Right ventricle myocardium superior (tissue), 1 donor: ENCODE data around the gene RNU6-9. TPM values are rescaled to one million over a fixed set of nuclear protein-coding genes. Genes with fewer than 3 reads are reported as not detected.

ENCODE experiments used
- ATAC-seq: fragments of 200-7000 bp; cut with Tn5 transposase; one replicate; pipeline ENCODE4 v1.9.1; 2020; ENCODE audit warnings: mild to moderate bottlenecking; ENCODE audit not compliant: poor library complexity
- DNase-seq: peaks from one replicate; pipeline ENCODE4 v3.0.0-alpha.2; 2020
- intact Hi-C: fragments of 100-400 bp; cut with DNase I; formaldehyde crosslinking; loops from one replicate; pipeline ENCODE4 v1.11.2; 2022
- total RNA-seq: library from RNA; stranded (reverse); fragmentation: NEBNext Ultra II Directional; extraction: Animal tissue kit (Norgen Biotek cat#: 25700); gene quantifications from one replicate; pipeline ENCODE4 v1.2.1, GENCODE V29; 2021
- donor health status: DM: no; HTN: yes; CAD: no; lungs with severe emphysema.

Gene RNU6-9
- total RNA-seq, 1 donor from 2014 or later = not detected

DNA sequence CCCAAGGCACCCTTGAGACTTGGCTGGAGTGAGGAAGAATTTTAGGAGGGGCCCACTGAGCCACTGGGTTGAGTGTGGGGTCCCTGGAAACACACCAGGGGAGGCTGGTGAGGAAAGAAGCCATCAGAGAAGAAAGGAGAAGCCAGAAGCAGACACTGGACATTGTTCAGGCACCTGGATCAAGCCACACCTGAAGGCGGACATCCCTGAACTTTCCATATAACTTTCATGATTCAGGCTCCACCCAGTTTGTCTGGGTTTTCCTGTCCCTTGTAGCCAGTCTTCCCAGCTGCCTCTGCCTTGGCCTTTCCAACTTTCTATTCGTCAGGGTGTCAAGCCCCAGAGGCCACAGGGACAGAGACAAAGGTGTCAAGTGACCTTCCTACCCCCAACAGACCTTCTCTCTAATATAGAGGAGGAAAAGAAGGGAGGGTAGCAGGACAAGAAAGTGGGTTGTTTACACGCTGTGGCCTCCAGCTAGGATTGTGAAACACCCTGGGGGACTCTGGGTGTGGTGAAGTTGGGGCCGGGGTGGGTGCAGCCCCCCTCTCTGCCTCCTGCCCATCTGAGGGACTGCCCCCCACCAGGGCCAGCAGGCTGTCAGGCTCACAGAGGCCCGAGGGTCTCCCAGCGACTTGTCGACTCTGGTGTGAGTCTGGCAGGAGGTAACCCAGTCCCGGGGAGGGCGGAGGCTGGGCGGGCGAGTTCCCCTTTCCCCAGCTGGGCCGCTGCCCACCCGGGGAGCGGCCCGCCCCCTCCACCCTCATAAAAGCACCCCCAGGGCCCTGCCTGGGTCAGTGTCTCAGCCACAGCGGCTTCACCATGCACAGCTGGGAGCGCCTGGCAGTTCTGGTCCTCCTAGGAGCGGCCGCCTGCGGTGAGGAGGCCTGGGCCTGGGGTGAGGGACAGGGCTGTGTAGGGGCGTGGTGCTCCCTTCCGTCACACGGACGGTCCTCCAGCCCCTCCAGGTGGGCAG lies 34.1 kb upstream of the RNU6-9 start, which contains the start of gene CFD:
Gene CFD (plus strand): TSS at position 797 of the 976 bp plus-strand sequence. CDS start 26 bp downstream, at position 823.
- ATAC-seq = peak; percentile 73
- intact Hi-C loops = loop anchor here (5.0 kb wide), 1 partner anchor 63 kb away; no protein-coding TSS in a partner anchor

GRCh38 chr19:861141-861755 lies 32.0 kb upstream of the RNU6-9 start:
- intact Hi-C loops = loop anchor here (10.0 kb wide), 1 partner anchor 86 kb away; no protein-coding TSS in a partner anchor
- ATAC-seq (no peak), DNase-seq (no peak)

More for the DNA sequence above, 34.1 kb upstream of the RNU6-9 start, which contains the start of gene CFD:
- DNase-seq = peak; percentile 90

DNA sequence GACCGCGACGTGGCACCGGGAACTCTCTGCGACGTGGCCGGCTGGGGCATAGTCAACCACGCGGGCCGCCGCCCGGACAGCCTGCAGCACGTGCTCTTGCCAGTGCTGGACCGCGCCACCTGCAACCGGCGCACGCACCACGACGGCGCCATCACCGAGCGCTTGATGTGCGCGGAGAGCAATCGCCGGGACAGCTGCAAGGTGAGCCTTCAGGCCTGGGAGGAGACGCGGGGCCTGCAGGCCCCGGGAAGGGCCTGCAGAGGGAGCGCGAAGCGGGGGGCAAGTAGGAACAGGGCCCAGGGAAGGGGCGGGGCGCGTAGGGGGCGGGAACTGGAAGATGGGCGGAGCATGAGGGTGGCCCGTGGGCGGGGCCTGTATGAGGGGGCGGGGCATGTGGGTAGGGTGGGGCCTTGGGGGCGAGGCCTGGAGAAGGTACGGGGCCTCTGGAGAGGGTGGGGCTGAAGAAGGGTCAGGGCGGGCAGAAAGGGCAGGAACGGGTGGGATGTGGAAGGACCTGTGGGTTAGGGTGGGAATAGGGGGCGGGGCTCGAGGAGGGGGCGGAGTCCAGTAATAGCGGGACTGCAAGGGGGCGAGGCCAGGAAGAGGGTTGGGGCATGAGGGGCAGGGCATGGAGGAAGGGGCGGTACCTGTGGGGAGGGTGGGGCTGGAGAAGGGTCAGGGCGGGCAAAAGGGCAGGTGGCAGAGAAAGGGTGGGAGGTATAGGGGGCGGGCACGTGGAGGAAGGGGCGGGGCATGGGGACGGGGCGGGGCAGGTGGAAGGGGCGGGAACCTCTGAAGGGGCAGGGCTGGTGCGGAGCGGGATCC lies 31.3 kb upstream of the RNU6-9 start:
- intact Hi-C loops = loop anchor here (10.0 kb wide), 1 partner anchor 87 kb away; no protein-coding TSS in a partner anchor
- no peak for DNase-seq
- no peak for ATAC-seq

DNA sequence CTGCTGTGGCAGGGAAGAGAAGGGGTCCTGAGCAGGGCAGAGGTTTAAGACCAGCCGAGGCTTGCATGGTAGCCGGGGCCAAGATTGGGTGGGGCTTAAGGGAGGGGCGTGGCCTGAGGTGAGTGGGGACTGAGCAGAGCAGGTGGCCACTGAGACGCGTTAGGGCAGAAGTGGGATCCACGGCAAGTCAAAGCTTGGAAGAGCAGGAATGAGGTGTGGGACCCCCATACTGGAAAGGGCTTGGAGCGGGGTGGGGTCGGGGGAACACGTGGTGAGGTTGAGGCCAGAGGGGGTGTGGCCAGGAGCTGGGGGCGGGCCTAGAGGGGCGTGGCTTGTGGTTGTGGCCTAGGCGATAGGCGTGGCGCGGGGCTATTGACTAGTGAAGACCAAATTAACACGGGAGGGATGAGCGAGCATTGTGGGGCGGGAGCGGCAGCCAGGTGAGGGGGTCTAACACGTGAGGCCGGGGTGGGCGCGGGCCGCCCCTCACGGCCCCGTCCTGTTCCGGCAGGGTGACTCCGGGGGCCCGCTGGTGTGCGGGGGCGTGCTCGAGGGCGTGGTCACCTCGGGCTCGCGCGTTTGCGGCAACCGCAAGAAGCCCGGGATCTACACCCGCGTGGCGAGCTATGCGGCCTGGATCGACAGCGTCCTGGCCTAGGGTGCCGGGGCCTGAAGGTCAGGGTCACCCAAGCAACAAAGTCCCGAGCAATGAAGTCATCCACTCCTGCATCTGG lies 30.5 kb upstream of the RNU6-9 start:
- intact Hi-C loops = loop anchor here (10.0 kb wide), 1 partner anchor 88 kb away; no protein-coding TSS in a partner anchor
- DNase-seq (peak; percentile 80), ATAC-seq (no peak)

- no peak for ATAC-seq
- intact Hi-C loops = loop anchor here (10.0 kb wide), 1 partner anchor 88 kb away; no protein-coding TSS in a partner anchor
- no peak for DNase-seq
Measured at GRCh38 chr19:863315-863620, 30.0 kb upstream of the RNU6-9 start.

DNA sequence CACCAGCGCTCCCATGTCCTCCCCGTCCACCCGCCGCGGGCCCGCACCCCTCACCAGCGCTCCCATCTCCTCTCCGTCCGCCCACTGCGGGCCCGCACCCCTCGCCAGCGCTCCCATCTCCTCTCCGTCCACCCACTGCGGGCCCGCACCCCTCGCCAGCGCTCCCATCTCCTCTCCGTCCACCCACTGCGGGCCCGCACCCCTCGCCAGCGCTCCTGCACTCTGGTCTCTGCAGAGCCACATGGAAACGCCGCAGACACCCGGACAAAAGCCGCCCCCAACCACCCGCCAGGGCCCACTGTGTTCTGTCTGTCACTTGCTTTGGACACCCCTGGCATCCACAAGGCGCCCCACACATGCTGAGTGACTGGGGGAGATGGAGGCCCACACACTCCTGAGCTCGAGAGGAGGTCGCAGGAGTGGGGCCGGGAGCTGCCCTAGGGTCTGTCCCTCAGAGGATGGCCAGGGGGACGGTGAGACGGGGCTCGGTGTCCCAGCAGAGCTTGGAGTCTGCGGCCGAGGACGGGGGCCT lies 26.4 kb upstream of the RNU6-9 start:
- intact Hi-C loops = loop anchor here (10.0 kb wide), 1 partner anchor 92 kb away; no protein-coding TSS in a partner anchor
- DNase-seq (no peak), ATAC-seq (no peak)

DNA sequence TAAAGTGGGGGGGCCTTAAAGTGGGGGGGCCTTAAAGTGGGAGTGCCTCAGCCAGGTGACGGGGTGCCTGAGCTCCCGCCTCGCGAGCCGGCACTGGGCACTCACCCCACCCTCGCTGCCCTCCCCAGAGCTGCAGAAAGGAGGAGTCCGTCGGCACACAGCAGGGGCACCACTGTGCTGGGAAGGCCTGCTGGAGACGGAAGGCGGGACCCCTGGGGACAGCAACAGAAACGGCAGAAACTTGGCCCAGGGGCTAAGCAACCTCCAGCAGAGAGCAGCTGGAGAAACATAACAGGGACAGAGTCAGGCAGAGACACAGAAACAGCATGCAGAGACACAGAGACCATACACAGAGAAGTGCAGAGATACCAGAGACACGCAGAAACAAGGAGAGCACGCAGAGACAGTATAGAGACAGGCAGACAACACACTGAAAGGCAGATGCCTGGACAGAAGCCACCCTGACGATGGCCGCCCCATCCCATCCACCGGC lies 25.9 kb upstream of the RNU6-9 start:
- DNase-seq = no peak
- no peak for ATAC-seq
- intact Hi-C loops = loop anchor here (10.0 kb wide), 1 partner anchor 93 kb away; no protein-coding TSS in a partner anchor

DNA sequence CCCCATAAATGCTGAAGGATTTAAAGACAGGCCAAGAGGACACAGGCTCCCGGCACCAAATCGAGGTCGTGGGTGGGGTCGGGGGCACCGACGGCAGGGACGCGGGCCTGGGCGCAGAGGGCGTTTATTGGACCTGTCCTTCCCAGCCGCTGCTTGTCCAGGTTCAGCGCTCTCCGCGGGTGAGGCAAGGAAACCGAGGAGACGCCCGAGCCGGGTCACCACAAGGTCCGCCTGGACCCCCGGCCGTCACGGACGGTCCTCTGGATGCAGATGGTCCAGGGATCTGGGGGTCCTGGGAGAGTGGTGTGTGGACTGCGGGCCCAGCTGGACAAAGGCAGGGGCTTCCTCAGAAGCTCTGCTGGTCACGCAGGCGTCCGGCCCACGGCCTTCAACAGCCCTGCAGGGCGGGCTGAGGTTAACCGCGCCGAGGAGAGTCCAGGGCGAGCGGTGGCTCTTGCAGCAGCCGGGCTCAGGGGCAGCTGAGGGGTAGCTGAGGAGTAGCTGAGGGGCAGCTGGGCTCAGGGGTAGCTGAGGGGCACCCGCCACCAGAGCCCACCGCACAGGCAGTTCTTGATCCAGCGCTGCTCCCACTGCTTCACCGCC lies 25.3 kb upstream of the RNU6-9 start:
- intact Hi-C loops = loop anchor here (10.0 kb wide), 1 partner anchor 93 kb away; no protein-coding TSS in a partner anchor
- ATAC-seq (no peak), DNase-seq (no peak)

GRCh38 chr19:868458-869244 lies 24.6 kb upstream of the RNU6-9 start:
- intact Hi-C loops = loop anchor here (10.0 kb wide), 1 partner anchor 94 kb away; no protein-coding TSS in a partner anchor
- DNase-seq = no peak
- ATAC-seq = peak; percentile 0

- intact Hi-C loops = loop anchor here (10.0 kb wide), 1 partner anchor 95 kb away; no protein-coding TSS in a partner anchor
- DNase-seq = peak; percentile 72
- peak; percentile 19 for ATAC-seq
Measured at GRCh38 chr19:869245-870177, 23.8 kb upstream of the RNU6-9 start.

- DNase-seq (no peak), ATAC-seq (no peak)
- intact Hi-C loops = no loop called here
Measured at GRCh38 chr19:870314-870713, 23.0 kb upstream of the RNU6-9 start.

DNA sequence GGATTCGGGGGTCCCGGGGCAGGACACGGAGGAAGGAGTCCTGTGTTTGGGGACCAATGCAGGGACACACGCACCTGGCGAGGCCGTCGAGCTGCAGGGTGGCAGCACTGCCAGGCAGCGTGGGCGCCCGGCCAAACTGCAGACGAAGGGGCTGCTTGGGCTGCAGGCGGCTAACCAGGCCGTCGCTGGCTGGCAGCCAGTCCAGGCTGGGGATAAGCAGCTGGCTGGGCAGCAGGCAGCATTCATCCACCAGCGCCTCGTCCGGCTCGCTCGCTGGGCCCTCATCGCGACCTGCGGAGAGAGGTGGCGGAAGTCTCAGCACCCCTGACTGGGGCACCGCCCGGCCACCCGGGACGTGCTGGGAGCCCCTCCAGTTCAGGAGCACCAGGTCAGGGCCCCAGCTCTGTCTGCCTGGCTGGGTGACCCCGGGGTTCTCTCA lies 22.3 kb upstream of the RNU6-9 start:
- ATAC-seq (peak; percentile 35), DNase-seq (peak; percentile 85)
- intact Hi-C loops = no loop called here

GRCh38 chr19:871446-872265 lies 21.6 kb upstream of the RNU6-9 start:
- intact Hi-C loops = no loop called here
- DNase-seq (no peak), ATAC-seq (no peak)

DNA sequence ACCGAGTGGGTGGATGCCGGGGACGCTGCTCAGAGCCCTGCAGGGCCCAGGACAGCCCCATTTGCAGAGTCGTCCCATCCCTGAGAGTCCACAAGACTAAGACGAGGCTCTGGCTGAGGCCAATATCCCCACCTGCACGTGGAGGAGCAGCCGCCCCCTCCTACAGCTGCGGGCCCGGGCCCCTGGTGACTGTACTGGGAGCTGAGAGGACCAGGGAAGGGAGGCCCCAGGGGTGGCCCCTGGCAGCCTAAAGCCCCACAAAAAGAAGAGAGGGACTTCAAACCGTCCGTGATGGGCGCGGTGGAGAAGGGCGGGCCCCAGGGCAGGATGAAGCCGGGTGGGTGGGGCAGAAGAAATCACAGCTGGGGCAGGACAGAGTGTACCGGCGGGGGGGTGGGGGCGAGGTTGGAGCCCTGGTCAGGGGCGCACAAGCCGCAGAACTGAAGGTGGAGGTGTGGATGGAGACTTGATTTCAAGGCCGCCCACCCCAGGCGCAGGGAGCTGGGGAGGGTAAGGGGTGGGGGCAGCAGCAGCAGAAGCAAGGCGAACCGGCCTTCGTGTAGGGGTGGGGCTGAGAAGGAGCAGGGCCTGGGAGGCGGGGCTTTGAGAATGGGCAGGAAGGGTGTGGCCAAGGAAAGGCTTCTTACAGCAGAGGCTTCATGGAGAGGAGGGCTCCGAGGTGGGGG lies 20.9 kb upstream of the RNU6-9 start:
- intact Hi-C loops = no loop called here
- DNase-seq = peak; percentile 87
- peak; percentile 36 for ATAC-seq
